ENCODE data around the gene TMEM217. TPM values are rescaled to one million over a fixed set of nuclear protein-coding genes. Genes with fewer than 3 reads are reported as not detected.
A peak's percentile ranks its signal among the peaks of the same experiment; 100 is the strongest.
"Not testable (repeated sequence)": the region's sequence is repeated elsewhere in the genome, so short reads cannot be mapped to it uniquely, and the experiment has no call there.

Gene TMEM217
- total RNA-seq, 1 donor from 2014 or later: 0.84 TPM

GRCh38 chr6:37209461-37210205 lies 48.3 kb downstream of the TMEM217 start:
- no peak for ATAC-seq

- no peak for ATAC-seq
These were observed 49.2 kb downstream of the TMEM217 start for GRCh38 chr6:37208793-37209192.

- ATAC-seq: peak; percentile 84
These were observed 50.0 kb downstream of the TMEM217 start for GRCh38 chr6:37207903-37208456.

GRCh38 chr6:37206622-37207021 lies 51.3 kb downstream of the TMEM217 start:
- no peak for ATAC-seq

- no peak for ATAC-seq
These were observed 52.0 kb downstream of the TMEM217 start for GRCh38 chr6:37205997-37206340.

- no peak for ATAC-seq
These were observed 52.6 kb downstream of the TMEM217 start for GRCh38 chr6:37205175-37205996.

GRCh38 chr6:37204014-37204751 lies 53.8 kb downstream of the TMEM217 start:
- peak; percentile 49 for ATAC-seq

GRCh38 chr6:37202788-37203491 lies 55.0 kb downstream of the TMEM217 start:
- no peak for ATAC-seq

GRCh38 chr6:37201726-37202125 lies 56.2 kb downstream of the TMEM217 start:
- ATAC-seq: no peak

GRCh38 chr6:37200085-37200484 lies 57.9 kb downstream of the TMEM217 start:
- ATAC-seq: no peak

GRCh38 chr6:37196451-37196850 lies 61.5 kb downstream of the TMEM217 start:
- not testable (repeated sequence) for ATAC-seq

GRCh38 chr6:37194886-37195285 lies 63.1 kb downstream of the TMEM217 start:
- ATAC-seq: not testable (repeated sequence)

- ATAC-seq: no peak
These were observed 65.3 kb downstream of the TMEM217 start for GRCh38 chr6:37192666-37193065.

- ATAC-seq: no peak
These were observed 67.8 kb downstream of the TMEM217 start for GRCh38 chr6:37190159-37190535.

- no peak for ATAC-seq
These were observed 68.9 kb downstream of the TMEM217 start for GRCh38 chr6:37188962-37189510.

- peak; percentile 10 for ATAC-seq
These were observed 70.5 kb downstream of the TMEM217 start for GRCh38 chr6:37187321-37188022.

- not testable (repeated sequence) for ATAC-seq
These were observed 71.8 kb downstream of the TMEM217 start for GRCh38 chr6:37185949-37186720.

GRCh38 chr6:37182736-37183590 lies 75.0 kb downstream of the TMEM217 start:
- ATAC-seq: peak; percentile 64

GRCh38 chr6:37180610-37181009 lies 77.3 kb downstream of the TMEM217 start:
- not testable (repeated sequence) for ATAC-seq
